Caco-2 (cell line): ENCODE results near the gene DRAM1. TPM values are rescaled to one million over a fixed set of nuclear protein-coding genes. Genes with fewer than 3 reads are reported as not detected.

ENCODE experiments used
- BruUV-seq: library from RNA; stranded (reverse); fragments of 400-500 nt; replicated peaks from 2 replicates; lab custom pipeline; 2021; lab: Mats Ljungman, UMichigan
- CTCF ChIA-PET: fragments of 300-600 bp; sonication (Branson Sonifier 250); formaldehyde crosslinking; loops from one replicate; lab custom pipeline; 2022; ENCODE audit warnings: antibody characterized with exemption; lab: Charles Lee
- POLR2A ChIA-PET: fragments of 300-600 bp; sonication (Branson Sonifier 250); formaldehyde crosslinking; loops from one replicate; lab custom pipeline; 2022; ENCODE audit warnings: antibody characterized with exemption; lab: Charles Lee
- DNase-seq, 2 experiments: peaks; one replicate each; pipeline versions ENCODE4 v3.0.0 to v3.0.0-alpha.2; 2020 to 2022
- H3K27me3 ChIP-seq: replicated peaks from 2 replicates; pipeline ENCODE4 v1.6.0; 2011; ENCODE audit warnings: low read length; ENCODE audit not compliant: control insufficient read depth, insufficient read depth
- H3K36me3 ChIP-seq: 2 replicates; pipeline ENCODE4 v1.5.1; 2011; ENCODE audit warnings: low read length; ENCODE audit not compliant: control insufficient read depth, insufficient read depth
- H3K4me1 ChIP-seq: fragments of 250-450 bp; sonication (Bioruptor Pico); 2 replicates; pipeline ENCODE4 v1.5.1; 2020; ENCODE audit warnings: mild to moderate bottlenecking
- H3K4me3 ChIP-seq: 2 replicates; pipeline ENCODE4 v1.5.1; 2011; ENCODE audit warnings: low read depth, mild to moderate bottlenecking, control low read depth, low read length
- H3K9me3 ChIP-seq: fragments of 250-450 bp; sonication (Bioruptor Pico); 2 replicates; pipeline ENCODE4 v1.5.1; 2020; ENCODE audit warnings: mild to moderate bottlenecking, moderate library complexity
- H3K27ac Mint-ChIP-seq: one replicate; pipeline ENCODE4 v1.8.0; 2022; ENCODE audit warnings: mixed read lengths; ENCODE audit not compliant: unreplicated experiment
- H3K27me3 Mint-ChIP-seq: one replicate; pipeline ENCODE4 v1.8.0; 2022; ENCODE audit warnings: mixed read lengths; ENCODE audit not compliant: insufficient read depth, unreplicated experiment
- H3K36me3 Mint-ChIP-seq: one replicate; pipeline ENCODE4 v1.8.0; 2022; ENCODE audit warnings: mild to moderate bottlenecking, mixed read lengths; ENCODE audit not compliant: insufficient read depth, unreplicated experiment
- H3K4me1 Mint-ChIP-seq: one replicate; pipeline ENCODE4 v1.8.0; 2022; ENCODE audit warnings: low read depth, mixed read lengths; ENCODE audit not compliant: unreplicated experiment
- H3K4me3 Mint-ChIP-seq: one replicate; pipeline ENCODE4 v1.8.0; 2022; ENCODE audit warnings: mild to moderate bottlenecking, moderate library complexity, mixed read lengths; ENCODE audit not compliant: unreplicated experiment
- H3K9me3 Mint-ChIP-seq: one replicate; pipeline ENCODE4 v1.8.0; 2022; ENCODE audit warnings: mixed read lengths; ENCODE audit not compliant: unreplicated experiment
- CTCF ChIP-seq, 2 experiments: fragments of 200-600 bp in 1 of 2; IDR thresholded peaks; 1 replicate in 1 of 2; 2 replicates in 1 of 2; pipeline versions ENCODE4 v1.5.1 to v1.8.0; 2011 to 2022; ENCODE audit warnings: antibody characterized with exemption in 1 of 2, control low read depth in 1 of 2, inconsistent platforms in 1 of 2, low read depth in 1 of 2, low read length in 1 of 2, mild to moderate bottlenecking in 1 of 2, moderate library complexity in 1 of 2; ENCODE audit not compliant: insufficient read depth in 1 of 2, severe bottlenecking in 1 of 2, unreplicated experiment in 1 of 2
- intact Hi-C: fragments of 100-400 bp; cut with micrococcal nuclease; formaldehyde crosslinking; loops from one replicate; pipeline ENCODE4 v1.10.0; 2022; ENCODE audit not compliant: unreplicated experiment
- total RNA-seq: library from RNA; stranded (reverse); gene quantifications from 2 replicates; pipeline ENCODE4 v1.2.3, GENCODE V29; 2022

The DRAM1 gene
- total RNA-seq, 1 experiment from 2014 or later = 46.4 TPM

GRCh38 chr12:101850199-101850598 is 27.2 kb upstream of the DRAM1 start:
- Mint-ChIP-seq H3K36me3 (no peaks in the 10 kb centered on the region), H3K4me3 (no peak overlapping the region), H3K9me3 (no peaks in the 10 kb centered on the region), H3K27me3 (no peaks in the 10 kb centered on the region), H3K27ac (no peak overlapping the region), H3K4me1 (peaks cover 10% of the 10 kb centered on the region)
- CTCF ChIA-PET = interaction anchor here (0.6 kb wide), 1 partner anchor 10 kb away, joined by 3 read pairs; no protein-coding TSS in a partner anchor
- no TSS peak for BruUV-seq
- intact Hi-C loops = no loop called here
- Histone ChIP-seq H3K36me3 (no peaks in the 10 kb centered on the region), H3K4me1 (peaks cover 7% of the 10 kb centered on the region), H3K4me3 (no peak overlapping the region), H3K27me3 (no peaks in the 10 kb centered on the region), H3K9me3 (no peaks in the 10 kb centered on the region)
- no peak for DNase-seq
- POLR2A ChIA-PET = no interaction called here
- TF ChIP-seq CTCF (IDR thresholded peaks at IDR 0.05; ENCODE audit: insufficient read depth in 1 of 2, low read depth in 1 of 2, low read length in 1 of 2, severe bottlenecking in 1 of 2, unreplicated experiment in 1 of 2) = no peak

DNA sequence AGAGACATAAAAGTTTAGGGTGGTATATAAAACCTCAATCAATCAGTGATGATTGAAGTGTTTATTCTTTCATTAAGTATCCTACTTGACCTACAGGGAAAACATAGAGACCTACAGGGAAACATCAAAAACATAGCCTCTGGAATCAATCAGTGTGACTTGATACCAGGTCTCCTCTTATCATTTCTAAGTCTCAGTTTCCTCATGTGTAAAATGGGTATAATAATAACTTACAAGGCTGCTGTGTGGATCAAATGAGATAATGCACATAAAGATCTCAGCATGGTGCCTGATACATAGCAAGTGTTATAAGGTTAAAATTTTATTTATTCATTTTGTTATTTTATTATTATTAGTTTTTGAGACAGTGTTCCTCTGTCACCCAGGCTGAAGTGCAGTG is 24.4 kb upstream of the DRAM1 start:
- peaks cover 12% of the 10 kb centered on the region for H3K4me1 ChIP-seq
- H3K27me3 ChIP-seq = no peaks in the 10 kb centered on the region
- intact Hi-C loops = no loop called here
- H3K9me3 ChIP-seq = no peaks in the 10 kb centered on the region
- no peak overlapping the region for H3K27ac Mint-ChIP-seq
- no peaks in the 10 kb centered on the region for H3K27me3 Mint-ChIP-seq
- TF ChIP-seq CTCF (IDR thresholded peaks at IDR 0.05; ENCODE audit: insufficient read depth in 1 of 2, low read depth in 1 of 2, low read length in 1 of 2, severe bottlenecking in 1 of 2, unreplicated experiment in 1 of 2) = no peak
- CTCF ChIA-PET = interaction anchor here (1.3 kb wide), 1 partner anchor 13 kb away, joined by 3 read pairs; no protein-coding TSS in a partner anchor
- BruUV-seq = no TSS peak
- H3K36me3 Mint-ChIP-seq = no peaks in the 10 kb centered on the region
- DNase-seq = no peak
- no peak overlapping the region for H3K4me3 ChIP-seq
- no peaks in the 10 kb centered on the region for H3K36me3 ChIP-seq
- no peak overlapping the region for H3K4me3 Mint-ChIP-seq
- POLR2A ChIA-PET = no interaction called here
- peaks cover 10% of the 10 kb centered on the region for H3K9me3 Mint-ChIP-seq
- H3K4me1 Mint-ChIP-seq = peaks cover 18% of the 10 kb centered on the region

- H3K36me3 ChIP-seq = no peaks in the 10 kb centered on the region
- Mint-ChIP-seq H3K27me3 (no peaks in the 10 kb centered on the region), H3K4me1 (peaks cover 18% of the 10 kb centered on the region), H3K36me3 (no peaks in the 10 kb centered on the region), H3K27ac (peak overlapping the region; percentile 21), H3K9me3 (peaks cover 10% of the 10 kb centered on the region), H3K4me3 (no peak overlapping the region)
- peaks cover 12% of the 10 kb centered on the region for H3K4me1 ChIP-seq
- H3K9me3 ChIP-seq = no peaks in the 10 kb centered on the region
- no TSS peak for BruUV-seq
- TF ChIP-seq CTCF (IDR thresholded peaks at IDR 0.05; ENCODE audit: insufficient read depth in 1 of 2, low read depth in 1 of 2, low read length in 1 of 2, severe bottlenecking in 1 of 2, unreplicated experiment in 1 of 2) = no peak
- CTCF ChIA-PET = no interaction called here
- intact Hi-C loops = no loop called here
- DNase-seq = no peak
- no peak overlapping the region for H3K4me3 ChIP-seq
- no peaks in the 10 kb centered on the region for H3K27me3 ChIP-seq
- POLR2A ChIA-PET = interaction anchor here (0.6 kb wide), 1 partner anchor 470 kb away, joined by 5 read pairs; no protein-coding TSS in a partner anchor
Observed at GRCh38 chr12:101854747-101855146, 22.6 kb upstream of the DRAM1 start.
